Measurements from ENCODE around the gene GTPBP2. TPM values are rescaled to one million over a fixed set of nuclear protein-coding genes. Genes with fewer than 3 reads are reported as not detected.

Gene GTPBP2
- total RNA-seq, 1 experiment from 2014 or later: 72.2 TPM

DNA sequence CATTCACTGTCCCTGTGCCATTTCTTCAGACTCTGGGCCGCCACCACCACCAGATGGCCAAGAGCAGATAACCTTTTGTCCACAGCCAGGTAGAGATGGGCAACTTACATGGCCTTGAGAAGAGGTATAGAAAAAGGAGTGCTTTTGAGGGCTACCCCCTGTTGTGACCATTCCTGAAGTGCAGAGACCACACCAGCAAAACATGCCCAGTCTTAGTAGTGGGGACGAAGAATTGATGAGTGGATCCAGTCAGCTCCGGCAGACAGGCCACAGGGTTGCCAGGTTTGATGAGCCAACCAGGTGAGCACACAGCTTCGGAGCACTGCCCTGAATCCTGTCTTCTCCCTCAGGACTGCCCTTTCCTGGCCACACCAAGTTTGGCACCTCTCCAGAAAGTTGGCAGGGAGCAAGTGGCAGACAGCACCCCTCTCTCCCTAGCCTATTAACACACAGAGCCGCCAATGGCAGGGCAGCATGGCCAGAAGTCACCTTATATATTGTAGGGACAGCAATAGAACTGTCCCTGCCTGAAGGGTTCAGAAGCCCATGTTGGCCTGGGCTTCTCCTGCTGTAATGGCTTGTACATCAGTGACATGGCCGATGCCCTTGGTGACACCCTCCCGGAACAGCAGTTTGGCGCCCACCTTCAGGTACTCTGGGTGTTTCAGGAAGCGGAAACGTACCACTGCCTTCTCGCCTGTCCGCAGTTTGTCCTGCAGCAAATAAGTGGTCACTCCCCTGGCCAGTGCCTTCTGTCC lies 7.8 kb downstream of the GTPBP2 start:
- H2BK20ac ChIP-seq (ENCODE audit: low read depth, low read length, poor library complexity, severe bottlenecking): no peak overlapping the region
- no CpG with 5 or more reads among the region's 12 CpGs for WGBS (ENCODE audit: extremely low coverage, insufficient read length, low lambda C conversion rate)
- H3T11ph ChIP-seq (ENCODE audit: low read length): no peak overlapping the region
- no peaks in the 10 kb centered on the region for H3K9me3 ChIP-seq (ENCODE audit: control insufficient read depth, low read depth, low read length)
- Mint-ChIP-seq H3K4me3 (no peak overlapping the region), H3K4me1 (no peaks in the 10 kb centered on the region), H3K9me3 (no peaks in the 10 kb centered on the region), H3K36me3 (ENCODE audit: insufficient read depth in 1 of 3, low read depth in 3 of 3) (peaks cover 42 to 70% (median 65%) of the 10 kb centered on the region in 3 experiments; a peak in 6 of 7 replicates), H3K27me3 (ENCODE audit: low read depth) (no peaks in the 10 kb centered on the region), H3K27ac (no peak overlapping the region)
- no peak overlapping the region for H2AK5ac ChIP-seq (ENCODE audit: insufficient read length, low read length)
- no peak overlapping the region for H3K9ac ChIP-seq (ENCODE audit: extremely low read depth, insufficient read length, low read length)
- no peak overlapping the region for H2AFZ ChIP-seq (ENCODE audit: low read length)
- no peaks in the 10 kb centered on the region for H3K79me1 ChIP-seq (ENCODE audit: insufficient read depth, low read depth, low read length, poor library complexity, severe bottlenecking)
- H3K23me2 ChIP-seq (ENCODE audit: insufficient read length, low read depth, low read length, poor library complexity, severe bottlenecking): no peaks in the 10 kb centered on the region
- DNase-seq: no peak
- TF ChIP-seq, protein P1, sequence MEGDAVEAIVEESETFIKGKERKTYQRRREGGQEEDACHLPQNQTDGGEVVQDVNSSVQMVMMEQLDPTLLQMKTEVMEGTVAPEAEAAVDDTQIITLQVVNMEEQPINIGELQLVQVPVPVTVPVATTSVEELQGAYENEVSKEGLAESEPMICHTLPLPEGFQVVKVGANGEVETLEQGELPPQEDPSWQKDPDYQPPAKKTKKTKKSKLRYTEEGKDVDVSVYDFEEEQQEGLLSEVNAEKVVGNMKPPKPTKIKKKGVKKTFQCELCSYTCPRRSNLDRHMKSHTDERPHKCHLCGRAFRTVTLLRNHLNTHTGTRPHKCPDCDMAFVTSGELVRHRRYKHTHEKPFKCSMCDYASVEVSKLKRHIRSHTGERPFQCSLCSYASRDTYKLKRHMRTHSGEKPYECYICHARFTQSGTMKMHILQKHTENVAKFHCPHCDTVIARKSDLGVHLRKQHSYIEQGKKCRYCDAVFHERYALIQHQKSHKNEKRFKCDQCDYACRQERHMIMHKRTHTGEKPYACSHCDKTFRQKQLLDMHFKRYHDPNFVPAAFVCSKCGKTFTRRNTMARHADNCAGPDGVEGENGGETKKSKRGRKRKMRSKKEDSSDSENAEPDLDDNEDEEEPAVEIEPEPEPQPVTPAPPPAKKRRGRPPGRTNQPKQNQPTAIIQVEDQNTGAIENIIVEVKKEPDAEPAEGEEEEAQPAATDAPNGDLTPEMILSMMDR (conservative IDR thresholded peaks at IDR 0.05): no peak
- H4K5ac ChIP-seq (ENCODE audit: insufficient read length, low read depth, low read length): no peak overlapping the region
- H3K4me1 ChIP-seq (ENCODE audit: insufficient read depth, low read length): no peaks in the 10 kb centered on the region
- H2BK5ac ChIP-seq (ENCODE audit: insufficient read length, low read length): no peak overlapping the region
- no peak overlapping the region for H3K56ac ChIP-seq (ENCODE audit: insufficient read length, low read depth, low read length)
- H3K23ac ChIP-seq (ENCODE audit: insufficient read length, low read depth, low read length): no peak overlapping the region
- H2BK12ac ChIP-seq (ENCODE audit: insufficient read length, low read depth, low read length): no peak overlapping the region
- H3K4me2 ChIP-seq (ENCODE audit: insufficient read depth, insufficient read length, low read length): no peak overlapping the region
- no peaks in the 10 kb centered on the region for H4K20me1 ChIP-seq (ENCODE audit: control insufficient read depth, insufficient read depth, insufficient read length)
- H4K91ac ChIP-seq (ENCODE audit: insufficient read length, low read depth, low read length): no peak overlapping the region
- no peak overlapping the region for H2BK120ac ChIP-seq (ENCODE audit: low read depth, low read length, poor library complexity, severe bottlenecking)
- no peak overlapping the region for H3K14ac ChIP-seq (ENCODE audit: insufficient read depth, low read length)
- no peak overlapping the region for H2BK15ac ChIP-seq (ENCODE audit: low read depth, low read length)
- H3K4ac ChIP-seq (ENCODE audit: low read depth, low read length): no peak overlapping the region
- H4K8ac ChIP-seq (replicated peaks; ENCODE audit: insufficient read length, low read depth, low read length): no peak overlapping the region
- no peaks in the 10 kb centered on the region for H3K27me3 ChIP-seq (ENCODE audit: insufficient read depth, low read length)
- no peak overlapping the region for H3K27ac ChIP-seq (ENCODE audit: insufficient read length, low read depth, low read length)
- no peaks in the 10 kb centered on the region for H3K79me2 ChIP-seq (ENCODE audit: insufficient read depth, low read length)
- no peak overlapping the region for H3K18ac ChIP-seq (ENCODE audit: insufficient read length, low read depth, low read length)
